Esophagus muscularis mucosa (tissue), 4 donors: ENCODE results near the gene ETV3L. TPM values are rescaled to one million over a fixed set of nuclear protein-coding genes. Genes with fewer than 3 reads are reported as not detected.

ENCODE experiments used
- DNase-seq: peaks from one replicate; pipeline ENCODE4 v3.0.0-alpha.2; 2017; ENCODE audit errors: extremely low spot score
- H3K27ac ChIP-seq, 4 donors: fragments of 200-600 bp; sonication (generic); replicated peaks in 1 of 4; 1 replicate in 3 of 4; 2 replicates in 1 of 4; pipeline ENCODE4 v1.5.1; 2016 to 2019; ENCODE audit warnings: mild to moderate bottlenecking in 1 of 4
- H3K27me3 ChIP-seq, 4 donors: fragments of 200-600 bp; sonication (generic); one replicate each; pipeline versions ENCODE4 v1.5.1 to v1.6.0; 2016 to 2019
- H3K36me3 ChIP-seq, 4 donors: fragments of 200-600 bp; sonication (generic); one replicate each; pipeline ENCODE4 v1.5.1; 2016 to 2019
- H3K4me1 ChIP-seq, 4 donors: fragments of 200-600 bp; sonication (generic); one replicate each; pipeline ENCODE4 v1.5.1; 2016 to 2019
- H3K4me3 ChIP-seq, 4 donors: fragments of 200-600 bp; sonication (generic); 1 replicate in 2 of 4; 2 replicates in 2 of 4; pipeline ENCODE4 v1.5.1; 2016 to 2019; ENCODE audit warnings: mild to moderate bottlenecking in 4 of 4, moderate library complexity in 1 of 4
- H3K9me3 ChIP-seq, 4 donors: fragments of 200-600 bp; sonication (generic); 1 replicate in 3 of 4; 2 replicates in 1 of 4; pipeline ENCODE4 v1.5.1; 2016 to 2019
- EP300 ChIP-seq: sonication (generic); formaldehyde crosslinking; IDR thresholded peaks from one replicate; pipeline ENCODE4 v1.6.1; 2017; ENCODE audit warnings: antibody characterized with exemption
- POLR2A ChIP-seq: fragments of 450-650 bp; IDR thresholded peaks from one replicate; pipeline ENCODE4 v1.6.1; 2017; ENCODE audit warnings: antibody characterized with exemption, moderate library complexity, mild to moderate bottlenecking, low read depth
- POLR2AphosphoS5 ChIP-seq, 2 donors: sonication (generic); formaldehyde crosslinking; IDR thresholded peaks; one replicate each; pipeline ENCODE4 v1.6.1; 2017; ENCODE audit warnings: antibody characterized with exemption in 2 of 2
- WGBS: methylation state at CpG from one replicate; pipeline ENCODE4 v1.1.5; 2018; 5-methylcytosine and 5-hydroxymethylcytosine counted together
- intact Hi-C: fragments of 100-400 bp; cut with DNase I; formaldehyde crosslinking; loops from one replicate; pipeline ENCODE4 v1.15.1; 2023
- total RNA-seq, 4 donors: library from RNA; depleted of rRNA; stranded (reverse); fragments of >200 nt; gene quantifications; one replicate each; pipeline versions ENCODE4 v1.1.0 to v1.2.1, GENCODE V29; 2016
- TF ChIP-seq, protein P1 (sequence below), 3 experiments: fragments of 200-600 bp in 2 of 3; fragments of 450-650 bp in 1 of 3; sonication (generic) in 2 of 3; IDR thresholded peaks; one replicate each; pipeline ENCODE4 v1.5.1; 2017 to 2019; ENCODE audit warnings: antibody characterized with exemption in 3 of 3, mild to moderate bottlenecking in 2 of 3, moderate library complexity in 1 of 3

The ETV3L gene
- total RNA-seq, 4 donors from 2014 or later = not detected

DNA sequence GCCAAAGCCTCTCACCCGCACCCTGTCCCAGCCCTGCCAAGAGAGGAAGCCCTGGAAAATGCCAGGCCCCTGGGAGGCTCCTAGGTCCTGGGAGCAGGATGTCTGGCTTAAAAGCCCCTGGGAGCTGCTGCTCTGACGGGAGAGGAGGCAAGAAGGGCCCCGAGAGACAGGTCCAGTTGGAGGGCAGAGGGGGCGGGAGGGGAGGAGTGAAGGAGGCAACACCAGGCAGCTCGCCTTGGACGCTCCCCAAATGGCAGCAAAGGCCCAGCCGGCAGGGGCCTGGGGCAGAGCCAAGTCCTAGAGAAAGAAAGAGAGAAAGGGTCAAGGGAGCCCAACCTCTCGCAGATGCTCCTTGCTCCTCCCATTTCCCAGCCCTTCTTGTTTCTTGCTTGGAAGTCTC lies 6.8 kb downstream of the ETV3L start:
- Histone ChIP-seq H3K4me1 (peaks cover 8 to 16% (median 14%) of the 10 kb centered on the region in 4 donors), H3K36me3 (no peaks in the 10 kb centered on the region), H3K27ac (no peak overlapping the region), H3K9me3 (no peaks in the 10 kb centered on the region), H3K4me3 (no peak overlapping the region), H3K27me3 (no peaks in the 10 kb centered on the region)
- DNase-seq = no peak
- WGBS = 51% methylated on average over 8 of the region's 8 CpGs
- intact Hi-C loops = loop anchor here (10.0 kb wide), 1 partner anchor 402 kb away; no protein-coding TSS in a partner anchor
- TF ChIP-seq, protein P1, sequence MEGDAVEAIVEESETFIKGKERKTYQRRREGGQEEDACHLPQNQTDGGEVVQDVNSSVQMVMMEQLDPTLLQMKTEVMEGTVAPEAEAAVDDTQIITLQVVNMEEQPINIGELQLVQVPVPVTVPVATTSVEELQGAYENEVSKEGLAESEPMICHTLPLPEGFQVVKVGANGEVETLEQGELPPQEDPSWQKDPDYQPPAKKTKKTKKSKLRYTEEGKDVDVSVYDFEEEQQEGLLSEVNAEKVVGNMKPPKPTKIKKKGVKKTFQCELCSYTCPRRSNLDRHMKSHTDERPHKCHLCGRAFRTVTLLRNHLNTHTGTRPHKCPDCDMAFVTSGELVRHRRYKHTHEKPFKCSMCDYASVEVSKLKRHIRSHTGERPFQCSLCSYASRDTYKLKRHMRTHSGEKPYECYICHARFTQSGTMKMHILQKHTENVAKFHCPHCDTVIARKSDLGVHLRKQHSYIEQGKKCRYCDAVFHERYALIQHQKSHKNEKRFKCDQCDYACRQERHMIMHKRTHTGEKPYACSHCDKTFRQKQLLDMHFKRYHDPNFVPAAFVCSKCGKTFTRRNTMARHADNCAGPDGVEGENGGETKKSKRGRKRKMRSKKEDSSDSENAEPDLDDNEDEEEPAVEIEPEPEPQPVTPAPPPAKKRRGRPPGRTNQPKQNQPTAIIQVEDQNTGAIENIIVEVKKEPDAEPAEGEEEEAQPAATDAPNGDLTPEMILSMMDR (IDR thresholded peaks at IDR 0.05) = no peak
- TF ChIP-seq POLR2A (no peak), POLR2AphosphoS5 (IDR thresholded peaks at IDR 0.05) (no peak), EP300 (no peak)

DNA sequence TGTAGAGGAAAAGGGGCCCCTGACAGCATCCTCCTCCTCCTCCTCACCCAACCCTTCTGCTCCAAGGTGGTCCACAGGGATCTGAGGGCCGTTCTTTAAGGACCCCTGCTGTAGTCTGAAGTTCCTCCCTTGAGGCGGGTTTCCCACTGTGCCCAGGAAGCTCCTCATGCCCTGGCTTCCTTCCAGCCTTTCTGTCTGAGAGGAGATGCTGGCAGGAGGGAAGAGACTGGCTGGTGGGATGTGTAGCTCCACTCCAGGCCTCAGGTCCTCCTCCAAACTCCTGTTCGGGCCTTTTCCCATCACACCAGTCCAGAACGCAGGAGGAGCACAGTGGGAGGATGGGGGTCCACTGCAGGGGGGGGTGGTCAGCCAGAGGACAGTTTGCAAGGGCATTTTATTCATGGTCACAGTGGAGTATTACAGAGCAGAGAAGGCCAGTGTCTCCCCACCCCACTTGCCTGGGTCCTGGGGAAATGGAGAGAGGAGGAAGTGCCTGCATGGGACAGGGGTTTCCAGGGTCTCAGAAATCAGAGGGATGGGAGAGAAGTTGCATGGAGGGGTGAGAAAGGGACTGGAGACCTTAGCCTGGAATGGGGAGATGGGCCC lies 7.8 kb downstream of the ETV3L start:
- Histone ChIP-seq H3K4me3 (no peak overlapping the region), H3K27me3 (no peaks in the 10 kb centered on the region), H3K27ac (no peak overlapping the region), H3K9me3 (no peaks in the 10 kb centered on the region), H3K4me1 (peaks cover 8 to 16% (median 14%) of the 10 kb centered on the region in 4 donors), H3K36me3 (no peaks in the 10 kb centered on the region)
- intact Hi-C loops = loop anchor here (10.0 kb wide), 1 partner anchor 403 kb away; no protein-coding TSS in a partner anchor
- 94% methylated on average over 2 of the region's 4 CpGs for WGBS
- TF ChIP-seq POLR2A = no peak
- TF ChIP-seq POLR2AphosphoS5 (IDR thresholded peaks at IDR 0.05) = no peak
- TF ChIP-seq, protein P1 (IDR thresholded peaks at IDR 0.05) = no peak
- no peak for TF ChIP-seq EP300
- DNase-seq = no peak

DNA sequence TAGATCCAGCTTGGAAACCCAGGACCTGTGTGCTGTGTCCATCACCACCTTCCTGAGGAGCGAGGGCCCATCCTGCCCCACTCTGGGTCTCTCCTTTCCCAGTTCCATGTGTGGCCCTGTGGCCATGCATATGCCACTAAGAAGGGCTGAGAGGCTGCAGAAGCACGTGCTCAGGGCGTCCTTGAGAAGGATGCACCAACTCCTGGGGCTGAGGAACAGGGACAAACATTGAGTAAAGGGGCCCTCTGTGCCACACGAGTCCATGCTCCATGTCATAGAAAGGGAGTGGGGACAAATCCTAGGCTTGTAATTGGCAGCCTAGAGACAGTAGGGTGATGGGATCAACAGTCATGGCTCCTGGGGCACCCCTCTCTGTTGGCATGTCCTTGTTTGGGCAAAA lies 8.4 kb downstream of the ETV3L start:
- WGBS = 96% methylated on average over 3 of the region's 4 CpGs
- no peak for TF ChIP-seq EP300
- TF ChIP-seq POLR2AphosphoS5 (IDR thresholded peaks at IDR 0.05) = no peak
- TF ChIP-seq, protein P1 (IDR thresholded peaks at IDR 0.05) = no peak
- no peak for TF ChIP-seq POLR2A
- intact Hi-C loops = loop anchor here (10.0 kb wide), 1 partner anchor 404 kb away; no protein-coding TSS in a partner anchor

DNA sequence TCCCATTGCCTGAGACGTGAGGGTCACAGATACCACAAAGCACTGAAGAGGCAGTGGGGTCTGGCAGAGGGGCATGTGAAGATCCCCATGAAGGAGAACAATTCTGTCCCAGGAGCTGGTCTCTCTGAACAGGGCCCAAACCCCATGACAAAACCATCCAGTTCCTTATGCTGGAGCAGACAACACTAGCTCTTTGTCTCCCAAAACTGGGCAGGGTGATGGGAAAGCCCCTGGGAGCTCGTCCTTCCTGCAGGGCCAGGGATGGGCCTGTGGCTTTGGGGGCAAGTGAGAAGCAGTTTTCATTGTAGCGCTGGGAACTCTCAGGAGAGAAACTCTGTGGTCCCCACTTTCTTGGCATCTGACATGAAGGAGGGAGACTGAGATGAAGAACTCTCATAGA lies 8.8 kb downstream of the ETV3L start:
- H3K4me3 ChIP-seq = no peak overlapping the region
- TF ChIP-seq, protein P1 (IDR thresholded peaks at IDR 0.05) = no peak
- no peak for TF ChIP-seq POLR2AphosphoS5 (IDR thresholded peaks at IDR 0.05)
- TF ChIP-seq POLR2A = no peak
- TF ChIP-seq EP300 = no peak
- no peaks in the 10 kb centered on the region for H3K27me3 ChIP-seq
- no peaks in the 10 kb centered on the region for H3K36me3 ChIP-seq
- 89% methylated on average over 3 of the region's 3 CpGs for WGBS
- DNase-seq = no peak
- intact Hi-C loops = loop anchor here (1.0 to 10.0 kb wide), 2 partner anchors 66 to 404 kb away; no protein-coding TSS in a partner anchor
- peaks cover 8 to 16% (median 14%) of the 10 kb centered on the region in 4 donors for H3K4me1 ChIP-seq
- H3K27ac ChIP-seq = no peak overlapping the region
- H3K9me3 ChIP-seq = no peaks in the 10 kb centered on the region

More for the DNA sequence above, 8.4 kb downstream of the ETV3L start:
- Histone ChIP-seq H3K4me1 (peaks cover 8 to 16% (median 14%) of the 10 kb centered on the region in 4 donors), H3K36me3 (no peaks in the 10 kb centered on the region), H3K27me3 (no peaks in the 10 kb centered on the region), H3K27ac (no peak overlapping the region), H3K9me3 (no peaks in the 10 kb centered on the region), H3K4me3 (no peak overlapping the region)
- no peak for DNase-seq
